BE2C (cell line): ENCODE measurements around the gene CPLX4. TPM values are rescaled to one million over a fixed set of nuclear protein-coding genes. Genes with fewer than 3 reads are reported as not detected.

ENCODE experiments used
- DNase-seq: peaks from one replicate; pipeline ENCODE4 v3.0.0-alpha.2; 2020
- H3K27me3 ChIP-seq: fragments of 250-450 bp; sonication (Bioruptor Pico); 2 replicates; pipeline ENCODE4 v1.5.1; 2020; ENCODE audit warnings: mild to moderate bottlenecking
- H3K36me3 ChIP-seq: fragments of 250-450 bp; sonication (Bioruptor Pico); 2 replicates; pipeline ENCODE4 v1.5.1; 2020; ENCODE audit warnings: mild to moderate bottlenecking
- H3K4me1 ChIP-seq: fragments of 250-450 bp; sonication (Bioruptor Pico); 2 replicates; pipeline ENCODE4 v1.5.1; 2020
- H3K4me3 ChIP-seq: 2 replicates; pipeline ENCODE4 v1.5.1; 2011; ENCODE audit warnings: low read depth, low read length
- H3K9me3 ChIP-seq: fragments of 250-450 bp; sonication (Bioruptor Pico); 2 replicates; pipeline ENCODE4 v1.5.1; 2020
- CTCF ChIP-seq: IDR thresholded peaks from 2 replicates; pipeline ENCODE4 v1.5.1; 2012; ENCODE audit warnings: mild to moderate bottlenecking, low read depth, low read length
- polyA plus RNA-seq: library from polyadenylated mRNA; unstranded; fragments of >200 nt; gene quantifications from one replicate; pipeline ENCODE4 v1.2.1, GENCODE V29; 2012; ENCODE audit warnings: low read depth, missing spikeins; ENCODE audit not compliant: insufficient read length, insufficient read depth

Gene CPLX4
- polyA plus RNA-seq = not detected

- no peak for TF ChIP-seq CTCF
- Histone ChIP-seq H3K9me3 (no peaks in the 10 kb centered on the region), H3K4me1 (no peaks in the 10 kb centered on the region), H3K36me3 (no peaks in the 10 kb centered on the region), H3K4me3 (no peak within 1 kb of the TSS), H3K27me3 (no peaks in the 10 kb centered on the region)
- DNase-seq = no peak
Measured at GRCh38 chr18:59318460-59319050, at the start of gene CPLX4. Gene CPLX4, minus strand, starts transcription at chr18:59318649. Its CDS starts 187 bp downstream, at chr18:59318462.

GRCh38 chr18:59360381-59360780 is 41.9 kb upstream of the CPLX4 start:
- no peaks in the 10 kb centered on the region for H3K36me3 ChIP-seq
- no peaks in the 10 kb centered on the region for H3K27me3 ChIP-seq
- no peak overlapping the region for H3K4me3 ChIP-seq
- no peak for DNase-seq
- no peaks in the 10 kb centered on the region; the same call in 1 of the 2 replicates for H3K4me1 ChIP-seq
- H3K9me3 ChIP-seq = no peaks in the 10 kb centered on the region
- no peak for TF ChIP-seq CTCF

GRCh38 chr18:59359576-59359952 is 41.1 kb upstream of the CPLX4 start:
- Histone ChIP-seq H3K27me3 (no peaks in the 10 kb centered on the region), H3K4me1 (no peaks in the 10 kb centered on the region; the same call in 1 of the 2 replicates), H3K36me3 (peaks cover 4% of the 10 kb centered on the region; the same call in 1 of the 2 replicates), H3K4me3 (peak overlapping the region; percentile 48), H3K9me3 (no peaks in the 10 kb centered on the region)
- TF ChIP-seq CTCF = no peak
- no peak for DNase-seq

GRCh38 chr18:59358712-59359575 is 40.5 kb upstream of the CPLX4 start, which contains the start of gene LMAN1:
Gene LMAN1, minus strand, starts transcription at chr18:59359265. Its CDS starts 21 bp downstream, at chr18:59359244.
- DNase-seq = peak; percentile 95
- H3K4me3 ChIP-seq = peak within 1 kb of the TSS; percentile 86
- no peaks in the 10 kb centered on the region for H3K9me3 ChIP-seq
- no peaks in the 10 kb centered on the region; the same call in 1 of the 2 replicates for H3K4me1 ChIP-seq
- peaks cover 9% of the 10 kb centered on the region for H3K36me3 ChIP-seq
- no peaks in the 10 kb centered on the region for H3K27me3 ChIP-seq
- TF ChIP-seq CTCF = no peak

- H3K36me3 ChIP-seq = peaks cover 15% of the 10 kb centered on the region
- peak overlapping the region; percentile 86 for H3K4me3 ChIP-seq
- no peak for TF ChIP-seq CTCF
- DNase-seq = no peak
- H3K9me3 ChIP-seq = no peaks in the 10 kb centered on the region
- H3K4me1 ChIP-seq = no peaks in the 10 kb centered on the region; the same call in 1 of the 2 replicates
- H3K27me3 ChIP-seq = no peaks in the 10 kb centered on the region
Measured at GRCh38 chr18:59358414-59358711, 39.9 kb upstream of the CPLX4 start.

GRCh38 chr18:59357928-59358327 is 39.5 kb upstream of the CPLX4 start:
- no peak for DNase-seq
- Histone ChIP-seq H3K4me1 (no peaks in the 10 kb centered on the region; the same call in 1 of the 2 replicates), H3K36me3 (peaks cover 16% of the 10 kb centered on the region), H3K27me3 (no peaks in the 10 kb centered on the region), H3K4me3 (peak overlapping the region; percentile 86), H3K9me3 (no peaks in the 10 kb centered on the region)
- no peak for TF ChIP-seq CTCF
